ENCODE measurements around the gene HIBCH. TPM values are rescaled to one million over a fixed set of nuclear protein-coding genes. Genes with fewer than 3 reads are reported as not detected.

Gene HIBCH
- total and polyA plus RNA-seq, 2 of the 13 experiments (the other 11 are each of a cell fraction or from before 2014, with no cell fraction given) = 18.8 to 49.5 TPM

DNA sequence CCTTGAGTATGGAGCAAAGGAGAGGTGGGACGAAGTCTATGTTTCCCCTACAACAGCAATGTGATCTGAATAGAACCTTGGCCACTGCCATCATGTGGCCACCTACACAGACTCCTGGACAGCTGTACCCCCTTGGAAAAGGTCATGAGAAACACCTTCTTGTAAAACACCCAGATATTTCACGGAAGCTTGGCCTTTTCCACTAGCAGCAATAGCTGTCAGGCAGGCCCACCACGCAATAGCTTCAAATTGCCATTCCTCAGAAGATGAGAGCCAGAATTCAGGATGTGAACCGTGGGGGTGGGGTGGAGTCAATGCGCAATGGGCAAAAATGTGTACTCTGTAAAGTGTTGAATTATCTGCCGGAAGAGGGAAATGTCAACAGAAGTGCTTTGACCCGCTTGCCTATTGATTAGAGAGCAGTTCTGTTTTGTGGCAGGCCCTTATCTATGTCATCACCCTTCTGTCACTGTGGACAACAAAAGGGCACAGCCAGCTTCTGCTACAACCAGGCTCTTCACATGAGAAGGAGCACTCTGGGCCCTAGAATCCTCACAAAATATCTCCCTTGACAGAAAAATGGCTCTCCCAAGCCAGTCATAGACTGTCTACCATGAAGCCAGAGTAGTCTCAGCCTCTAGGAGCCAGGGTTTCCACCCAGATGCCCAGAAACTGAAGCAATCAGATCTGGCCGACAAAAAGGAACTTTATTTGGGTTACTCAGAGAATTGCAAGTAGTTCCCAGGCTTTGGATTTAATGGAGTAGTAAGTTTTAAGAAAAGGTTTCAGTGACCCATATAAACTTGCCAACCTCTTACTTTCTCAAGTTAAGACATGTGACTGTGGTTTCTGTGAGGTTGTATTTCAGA, 33.3 kb upstream of the HIBCH start (continued):
- TF ChIP-seq ZNF615 (CRISPR knock-in tag; IDR thresholded peaks at IDR 0.05; ENCODE audit: borderline replicate concordance) = peak; percentile 84
- no peak for TF ChIP-seq ZNF530 (CRISPR knock-in tag; IDR thresholded peaks at IDR 0.05; ENCODE audit: low read depth)
- peak; percentile 94 for TF ChIP-seq ZSCAN31 (CRISPR knock-in tag; IDR thresholded peaks at IDR 0.05; ENCODE audit: low read depth)
- TF ChIP-seq CAMTA2 (CRISPR knock-in tag; IDR thresholded peaks at IDR 0.05; ENCODE audit: borderline replicate concordance) = peak; percentile 39; the same call in 1 of the 2 replicates
- no peak for TF ChIP-seq RBM22 (optimal IDR thresholded peaks at IDR 0.05; ENCODE audit: low read length)
- TF ChIP-seq ZNF10 (CRISPR knock-in tag; IDR thresholded peaks at IDR 0.05; ENCODE audit: borderline replicate concordance, low read depth) = no peak
- TF ChIP-seq ZNF781 (CRISPR knock-in tag; IDR thresholded peaks at IDR 0.05; ENCODE audit: borderline replicate concordance, not compliant biosample characterization) = peak; percentile 84
- no peak for TF ChIP-seq U2AF1 (optimal IDR thresholded peaks at IDR 0.05; ENCODE audit: low read depth, low read length)
- TF ChIP-seq POLR2A (IDR thresholded peaks at IDR 0.05; ENCODE audit: insufficient read depth in 1 of 2, low read depth in 2 of 2, low read length in 2 of 2) = peak in 1 of 2 experiments; percentile 32; a peak in 1 of 4 replicates
- TF ChIP-seq, protein P1, sequence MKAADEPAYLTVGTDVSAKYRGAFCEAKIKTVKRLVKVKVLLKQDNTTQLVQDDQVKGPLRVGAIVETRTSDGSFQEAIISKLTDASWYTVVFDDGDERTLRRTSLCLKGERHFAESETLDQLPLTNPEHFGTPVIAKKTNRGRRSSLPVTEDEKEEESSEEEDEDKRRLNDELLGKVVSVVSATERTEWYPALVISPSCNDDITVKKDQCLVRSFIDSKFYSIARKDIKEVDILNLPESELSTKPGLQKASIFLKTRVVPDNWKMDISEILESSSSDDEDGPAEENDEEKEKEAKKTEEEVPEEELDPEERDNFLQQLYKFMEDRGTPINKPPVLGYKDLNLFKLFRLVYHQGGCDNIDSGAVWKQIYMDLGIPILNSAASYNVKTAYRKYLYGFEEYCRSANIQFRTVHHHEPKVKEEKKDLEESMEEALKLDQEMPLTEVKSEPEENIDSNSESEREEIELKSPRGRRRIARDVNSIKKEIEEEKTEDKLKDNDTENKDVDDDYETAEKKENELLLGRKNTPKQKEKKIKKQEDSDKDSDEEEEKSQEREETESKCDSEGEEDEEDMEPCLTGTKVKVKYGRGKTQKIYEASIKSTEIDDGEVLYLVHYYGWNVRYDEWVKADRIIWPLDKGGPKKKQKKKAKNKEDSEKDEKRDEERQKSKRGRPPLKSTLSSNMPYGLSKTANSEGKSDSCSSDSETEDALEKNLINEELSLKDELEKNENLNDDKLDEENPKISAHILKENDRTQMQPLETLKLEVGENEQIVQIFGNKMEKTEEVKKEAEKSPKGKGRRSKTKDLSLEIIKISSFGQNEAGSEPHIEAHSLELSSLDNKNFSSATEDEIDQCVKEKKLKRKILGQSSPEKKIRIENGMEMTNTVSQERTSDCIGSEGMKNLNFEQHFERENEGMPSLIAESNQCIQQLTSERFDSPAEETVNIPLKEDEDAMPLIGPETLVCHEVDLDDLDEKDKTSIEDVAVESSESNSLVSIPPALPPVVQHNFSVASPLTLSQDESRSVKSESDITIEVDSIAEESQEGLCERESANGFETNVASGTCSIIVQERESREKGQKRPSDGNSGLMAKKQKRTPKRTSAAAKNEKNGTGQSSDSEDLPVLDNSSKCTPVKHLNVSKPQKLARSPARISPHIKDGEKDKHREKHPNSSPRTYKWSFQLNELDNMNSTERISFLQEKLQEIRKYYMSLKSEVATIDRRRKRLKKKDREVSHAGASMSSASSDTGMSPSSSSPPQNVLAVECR (CRISPR knock-in tag; IDR thresholded peaks at IDR 0.05; ENCODE audit: borderline replicate concordance) = peak; percentile 91; the same call in 1 of the 2 replicates
- TF ChIP-seq SMAD9 (CRISPR knock-in tag; IDR thresholded peaks at IDR 0.05) = 0 out of 2 replicates have a peak, but pooled peaks have one; percentile 22
- TF ChIP-seq ZNF572 (CRISPR knock-in tag; IDR thresholded peaks at IDR 0.05) = 0 out of 2 replicates have a peak, but pooled peaks have one; percentile 37
- TF ChIP-seq, protein P2, sequence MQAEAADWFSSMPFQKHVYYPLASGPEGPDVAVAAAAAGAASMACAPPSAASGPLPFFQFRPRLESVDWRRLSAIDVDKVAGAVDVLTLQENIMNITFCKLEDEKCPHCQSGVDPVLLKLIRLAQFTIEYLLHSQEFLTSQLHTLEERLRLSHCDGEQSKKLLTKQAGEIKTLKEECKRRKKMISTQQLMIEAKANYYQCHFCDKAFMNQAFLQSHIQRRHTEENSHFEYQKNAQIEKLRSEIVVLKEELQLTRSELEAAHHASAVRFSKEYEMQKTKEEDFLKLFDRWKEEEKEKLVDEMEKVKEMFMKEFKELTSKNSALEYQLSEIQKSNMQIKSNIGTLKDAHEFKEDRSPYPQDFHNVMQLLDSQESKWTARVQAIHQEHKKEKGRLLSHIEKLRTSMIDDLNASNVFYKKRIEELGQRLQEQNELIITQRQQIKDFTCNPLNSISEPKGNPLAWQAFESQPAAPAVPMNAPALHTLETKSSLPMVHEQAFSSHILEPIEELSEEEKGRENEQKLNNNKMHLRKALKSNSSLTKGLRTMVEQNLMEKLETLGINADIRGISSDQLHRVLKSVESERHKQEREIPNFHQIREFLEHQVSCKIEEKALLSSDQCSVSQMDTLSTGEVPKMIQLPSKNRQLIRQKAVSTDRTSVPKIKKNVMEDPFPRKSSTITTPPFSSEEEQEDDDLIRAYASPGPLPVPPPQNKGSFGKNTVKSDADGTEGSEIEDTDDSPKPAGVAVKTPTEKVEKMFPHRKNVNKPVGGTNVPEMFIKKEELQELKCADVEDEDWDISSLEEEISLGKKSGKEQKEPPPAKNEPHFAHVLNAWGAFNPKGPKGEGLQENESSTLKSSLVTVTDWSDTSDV (CRISPR knock-in tag; IDR thresholded peaks at IDR 0.05) = peak; percentile 37; the same call in 1 of the 2 replicates
- TF ChIP-seq, protein P3, sequence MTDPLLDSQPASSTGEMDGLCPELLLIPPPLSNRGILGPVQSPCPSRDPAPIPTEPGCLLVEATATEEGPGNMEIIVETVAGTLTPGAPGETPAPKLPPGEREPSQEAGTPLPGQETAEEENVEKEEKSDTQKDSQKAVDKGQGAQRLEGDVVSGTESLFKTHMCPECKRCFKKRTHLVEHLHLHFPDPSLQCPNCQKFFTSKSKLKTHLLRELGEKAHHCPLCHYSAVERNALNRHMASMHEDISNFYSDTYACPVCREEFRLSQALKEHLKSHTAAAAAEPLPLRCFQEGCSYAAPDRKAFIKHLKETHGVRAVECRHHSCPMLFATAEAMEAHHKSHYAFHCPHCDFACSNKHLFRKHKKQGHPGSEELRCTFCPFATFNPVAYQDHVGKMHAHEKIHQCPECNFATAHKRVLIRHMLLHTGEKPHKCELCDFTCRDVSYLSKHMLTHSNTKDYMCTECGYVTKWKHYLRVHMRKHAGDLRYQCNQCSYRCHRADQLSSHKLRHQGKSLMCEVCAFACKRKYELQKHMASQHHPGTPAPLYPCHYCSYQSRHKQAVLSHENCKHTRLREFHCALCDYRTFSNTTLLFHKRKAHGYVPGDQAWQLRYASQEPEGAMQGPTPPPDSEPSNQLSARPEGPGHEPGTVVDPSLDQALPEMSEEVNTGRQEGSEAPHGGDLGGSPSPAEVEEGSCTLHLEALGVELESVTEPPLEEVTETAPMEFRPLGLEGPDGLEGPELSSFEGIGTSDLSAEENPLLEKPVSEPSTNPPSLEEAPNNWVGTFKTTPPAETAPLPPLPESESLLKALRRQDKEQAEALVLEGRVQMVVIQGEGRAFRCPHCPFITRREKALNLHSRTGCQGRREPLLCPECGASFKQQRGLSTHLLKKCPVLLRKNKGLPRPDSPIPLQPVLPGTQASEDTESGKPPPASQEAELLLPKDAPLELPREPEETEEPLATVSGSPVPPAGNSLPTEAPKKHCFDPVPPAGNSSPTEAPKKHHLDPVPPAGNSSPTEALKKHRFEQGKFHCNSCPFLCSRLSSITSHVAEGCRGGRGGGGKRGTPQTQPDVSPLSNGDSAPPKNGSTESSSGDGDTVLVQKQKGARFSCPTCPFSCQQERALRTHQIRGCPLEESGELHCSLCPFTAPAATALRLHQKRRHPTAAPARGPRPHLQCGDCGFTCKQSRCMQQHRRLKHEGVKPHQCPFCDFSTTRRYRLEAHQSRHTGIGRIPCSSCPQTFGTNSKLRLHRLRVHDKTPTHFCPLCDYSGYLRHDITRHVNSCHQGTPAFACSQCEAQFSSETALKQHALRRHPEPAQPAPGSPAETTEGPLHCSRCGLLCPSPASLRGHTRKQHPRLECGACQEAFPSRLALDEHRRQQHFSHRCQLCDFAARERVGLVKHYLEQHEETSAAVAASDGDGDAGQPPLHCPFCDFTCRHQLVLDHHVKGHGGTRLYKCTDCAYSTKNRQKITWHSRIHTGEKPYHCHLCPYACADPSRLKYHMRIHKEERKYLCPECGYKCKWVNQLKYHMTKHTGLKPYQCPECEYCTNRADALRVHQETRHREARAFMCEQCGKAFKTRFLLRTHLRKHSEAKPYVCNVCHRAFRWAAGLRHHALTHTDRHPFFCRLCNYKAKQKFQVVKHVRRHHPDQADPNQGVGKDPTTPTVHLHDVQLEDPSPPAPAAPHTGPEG (CRISPR knock-in tag; IDR thresholded peaks at IDR 0.05) = no peak
- TF ChIP-seq TBP (CRISPR knock-in tag; IDR thresholded peaks at IDR 0.05) = no peak
